Amygdala (tissue), 56 donors: Measurements from ENCODE around the gene SEC14L1.

Experiments
- DNase-seq, 56 donors: peaks; one replicate each; lab custom pipeline; 2025; lab: John Stamatoyannopoulos, UW

SEC14L1 gene

GRCh38 chr17:77115510-77115909 is 25.3 kb upstream of the SEC14L1 start:
- peak in 2 of 56 donors; percentile 23 to 26 for DNase-seq

- DNase-seq, result no peak
Observed at GRCh38 chr17:77115947-77116346, 24.8 kb upstream of the SEC14L1 start.

DNA sequence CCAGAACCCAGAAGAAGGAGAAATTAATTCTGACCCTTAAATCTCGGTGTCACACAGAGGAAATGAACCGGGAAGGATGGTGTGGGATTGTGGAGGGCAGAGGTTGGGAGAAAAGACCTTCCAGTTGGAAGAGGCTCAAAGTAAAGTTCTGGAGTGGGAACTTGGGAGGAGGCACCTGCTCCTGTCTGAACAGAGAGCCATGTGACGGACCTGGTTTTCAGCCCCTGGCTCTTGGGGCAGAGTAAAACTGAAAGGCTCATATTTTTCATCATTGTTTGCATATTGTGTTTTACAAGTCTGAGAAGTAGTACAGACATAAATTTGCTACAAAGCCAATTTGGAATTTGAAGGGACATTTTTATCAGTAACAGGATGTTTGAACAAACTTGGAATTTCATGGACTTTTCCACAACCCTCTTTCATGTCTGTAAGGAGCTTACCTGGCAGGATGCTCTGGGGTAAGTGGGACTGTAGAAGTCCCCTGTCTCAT is 24.4 kb upstream of the SEC14L1 start:
- DNase-seq, result no peak

DNA sequence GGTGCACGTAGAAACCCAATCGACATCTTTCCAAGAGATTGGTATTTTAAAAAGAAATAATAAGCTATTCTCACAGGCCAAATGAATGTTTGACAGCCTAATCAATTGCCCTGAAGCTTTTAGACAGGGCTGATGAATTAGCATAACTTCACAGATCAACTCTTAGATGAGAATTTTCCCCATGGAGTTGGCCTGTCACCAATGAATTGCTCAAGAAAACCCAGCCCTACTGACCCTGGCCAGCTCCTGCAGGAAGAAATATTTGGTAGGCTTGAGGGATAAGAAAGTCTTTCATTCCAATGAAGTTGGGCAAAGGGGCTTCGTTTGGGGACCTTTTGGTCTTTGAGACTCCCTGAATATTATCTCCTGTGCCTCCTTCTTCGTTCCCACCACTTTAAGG is 23.4 kb upstream of the SEC14L1 start:
- DNase-seq, result no peak

- DNase-seq, result no peak
Observed at GRCh38 chr17:77118251-77118928, 22.4 kb upstream of the SEC14L1 start.

- no peak for DNase-seq
Observed at GRCh38 chr17:77119668-77120301, 21.0 kb upstream of the SEC14L1 start.

DNA sequence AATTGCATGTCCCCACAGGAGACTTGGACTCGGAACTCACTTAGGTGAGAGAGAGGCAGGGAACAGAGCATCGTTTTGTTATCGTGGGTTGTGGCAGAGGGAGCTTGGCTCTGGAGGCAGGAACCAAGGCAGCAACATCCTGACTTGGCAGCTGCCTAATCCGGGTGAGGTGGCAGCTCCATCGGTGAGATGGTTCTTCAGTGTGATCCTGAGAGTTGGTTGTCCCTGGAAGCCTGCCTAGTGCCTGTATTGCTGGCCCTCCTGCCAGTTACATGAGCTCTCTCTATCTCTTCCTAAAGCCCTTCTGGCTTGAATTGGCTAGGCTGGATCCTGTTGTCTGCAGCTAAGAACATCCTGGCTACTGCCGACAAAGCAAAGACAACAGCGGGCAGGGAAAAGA is 19.9 kb upstream of the SEC14L1 start:
- DNase-seq, result peak in 1 of 56 donors; percentile 6

- peak in 1 of 56 donors; percentile 23 for DNase-seq
Observed at GRCh38 chr17:77124192-77124889, 16.4 kb upstream of the SEC14L1 start.

DNA sequence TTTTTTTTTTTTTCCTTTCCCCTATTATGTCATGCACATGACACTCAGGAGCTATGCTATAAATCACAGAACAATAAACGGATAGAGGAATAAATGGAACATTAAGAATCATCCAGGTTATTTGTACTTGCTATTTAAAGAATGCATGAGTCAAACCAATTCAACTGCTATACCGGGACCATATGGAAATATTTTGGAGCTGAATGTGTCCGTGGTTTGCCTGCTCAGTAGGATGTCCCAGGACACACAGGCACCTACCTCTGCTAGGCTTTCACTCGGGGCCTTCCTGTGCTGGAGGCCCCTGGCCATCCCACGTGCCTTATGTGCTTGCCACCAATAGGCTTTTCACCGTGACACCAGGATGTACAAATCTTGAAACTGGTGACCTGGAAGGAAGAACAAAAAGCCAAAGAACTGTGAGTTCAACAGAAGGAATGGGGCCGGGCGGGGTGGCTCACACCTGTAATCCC is 15.3 kb upstream of the SEC14L1 start:
- DNase-seq, result no peak

- peak in 1 of 56 donors; percentile 34 for DNase-seq
Observed at GRCh38 chr17:77126519-77126918, 14.2 kb upstream of the SEC14L1 start.

DNA sequence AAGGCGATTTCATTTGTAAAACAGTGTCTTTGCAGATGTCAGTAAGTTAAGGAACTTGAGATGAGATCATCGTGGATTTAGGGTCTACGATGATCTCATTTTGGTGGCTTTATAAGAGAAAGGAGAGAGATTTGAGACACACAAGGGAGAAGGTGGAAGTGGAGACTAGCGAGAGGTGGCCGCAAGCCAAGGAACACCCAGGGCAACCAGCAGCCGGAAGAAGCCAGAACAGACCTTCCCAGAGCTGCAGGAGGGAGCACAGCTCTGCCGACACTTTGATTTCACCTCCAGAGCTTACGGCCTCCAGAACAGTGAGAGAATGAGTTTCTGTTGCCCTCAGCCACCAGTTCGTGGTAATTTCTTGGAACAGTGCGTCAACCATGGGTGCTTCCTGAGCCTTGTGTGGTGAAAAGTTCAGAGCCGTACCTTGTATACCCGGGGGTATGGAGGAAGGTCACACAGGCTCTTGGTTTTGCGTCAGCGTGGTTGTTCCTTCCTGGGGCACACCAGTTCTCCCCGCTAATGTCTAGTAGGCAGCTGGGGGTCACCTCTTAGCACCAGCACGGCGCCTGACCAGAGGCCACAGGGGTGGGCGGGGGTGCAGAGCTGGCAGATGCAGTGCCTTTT is 12.9 kb upstream of the SEC14L1 start:
- peak in 11 of 56 donors; percentile 13 to 51 (median 29) for DNase-seq

DNA sequence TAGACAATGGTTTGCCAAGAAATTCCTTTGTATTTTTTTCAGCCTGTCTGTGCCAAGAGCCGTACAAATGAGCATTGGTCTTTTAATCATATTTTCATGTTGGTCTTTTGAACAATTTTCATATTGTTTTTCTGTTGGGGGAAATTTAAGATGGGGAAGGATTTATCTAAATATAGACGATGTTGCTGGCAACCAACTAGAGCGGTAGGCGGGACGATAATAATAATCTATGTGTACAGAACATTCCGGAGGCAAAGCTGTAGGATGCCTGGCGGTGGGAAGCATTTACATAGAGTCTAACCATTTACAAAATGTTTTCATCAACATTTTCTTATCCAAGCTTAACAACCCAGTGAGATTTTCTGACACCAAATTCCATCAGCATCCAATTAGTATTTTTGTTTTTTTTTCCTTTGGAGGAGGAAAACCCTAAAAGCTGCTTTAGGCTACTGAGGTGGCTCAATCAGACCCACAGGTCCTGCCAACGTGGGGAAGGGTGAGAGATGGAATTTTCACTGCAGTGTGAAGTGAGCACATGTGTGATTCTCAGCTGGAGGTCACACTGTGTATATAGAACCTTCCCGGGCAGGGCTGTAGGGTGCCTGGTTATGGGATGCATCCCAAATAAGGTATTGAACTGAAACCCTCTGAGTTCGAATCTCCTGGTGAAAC is 11.7 kb upstream of the SEC14L1 start:
- DNase-seq, result peak in 8 of 56 donors; percentile 21 to 53 (median 36)

GRCh38 chr17:77129568-77130301 is 11.0 kb upstream of the SEC14L1 start:
- DNase-seq, result peak in 6 of 56 donors; percentile 20 to 43 (median 28)

DNA sequence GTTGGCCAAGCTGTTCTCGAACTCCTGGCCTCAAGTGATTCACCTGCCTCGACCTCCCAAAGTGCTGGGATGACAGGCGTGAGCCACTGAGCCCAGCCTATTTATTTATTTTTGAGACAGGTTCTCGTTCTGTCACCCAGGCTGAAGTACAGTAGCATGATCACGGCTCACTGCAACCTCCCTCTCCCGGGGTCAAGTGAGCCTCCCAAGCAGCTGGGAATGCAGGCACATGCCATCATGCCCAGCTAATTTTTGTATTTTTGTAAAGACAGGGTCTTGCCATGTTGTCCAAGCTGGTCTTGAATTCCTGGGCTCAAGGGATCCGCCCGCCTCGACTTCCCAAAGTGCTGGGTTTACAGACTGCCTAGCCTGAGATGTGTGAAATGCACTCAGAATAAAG is 10.2 kb upstream of the SEC14L1 start:
- no peak for DNase-seq

DNA sequence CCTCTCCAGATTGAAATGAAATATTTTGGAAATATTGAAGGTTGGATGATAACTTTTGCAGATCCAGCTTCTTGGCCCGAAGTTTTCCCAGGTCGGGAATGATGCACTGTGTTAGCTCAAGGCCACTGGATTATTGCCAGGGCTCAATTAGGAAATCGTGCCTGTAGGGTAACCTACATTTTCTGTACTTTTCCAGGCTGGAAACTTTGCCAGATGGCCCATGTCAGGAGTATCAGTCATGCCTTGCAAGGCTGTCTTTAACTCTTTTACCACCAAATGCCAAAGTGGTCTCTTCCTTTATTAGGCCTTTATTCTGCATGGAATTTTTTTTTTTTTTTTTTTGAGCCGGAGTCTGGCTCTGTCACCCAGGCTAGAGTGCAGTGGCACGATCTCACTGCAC is 8.9 kb upstream of the SEC14L1 start:
- DNase-seq, result no peak

DNA sequence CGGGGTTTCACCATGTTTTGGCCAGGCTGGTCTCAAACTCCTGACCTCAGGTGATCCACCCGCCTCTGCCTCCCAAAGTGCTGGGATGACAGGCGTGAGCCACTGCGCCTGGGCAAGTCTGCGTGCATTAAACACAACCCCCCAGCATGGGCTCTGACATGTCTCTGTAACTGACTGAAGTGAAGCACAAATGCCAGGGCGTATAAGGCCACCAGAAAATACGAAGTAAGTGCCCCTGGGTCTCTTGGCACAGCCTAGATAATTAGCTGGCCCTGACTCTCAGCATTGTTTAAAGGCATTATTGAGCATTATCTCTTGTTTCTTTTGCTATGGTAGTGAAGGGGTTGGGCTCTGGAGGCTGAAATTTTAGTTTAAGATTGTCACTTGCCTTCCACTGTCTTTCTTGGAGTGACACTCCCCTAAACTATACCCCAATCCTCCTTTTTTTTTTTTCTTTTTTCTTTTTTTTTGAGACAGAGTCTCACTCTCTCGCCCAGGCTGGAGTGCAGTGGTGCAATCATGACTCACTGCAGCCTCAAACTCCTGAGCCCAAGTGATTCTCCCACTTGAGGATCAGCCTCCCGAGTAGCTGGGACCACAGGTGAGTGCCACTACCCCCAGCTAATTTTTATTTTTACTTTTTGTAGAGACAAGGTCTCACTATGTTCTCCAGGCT is 8.2 kb upstream of the SEC14L1 start:
- DNase-seq, result no peak

GRCh38 chr17:77133087-77133638 is 7.6 kb upstream of the SEC14L1 start:
- DNase-seq, result no peak

GRCh38 chr17:77136420-77136767 is 4.4 kb upstream of the SEC14L1 start:
- no peak for DNase-seq

DNA sequence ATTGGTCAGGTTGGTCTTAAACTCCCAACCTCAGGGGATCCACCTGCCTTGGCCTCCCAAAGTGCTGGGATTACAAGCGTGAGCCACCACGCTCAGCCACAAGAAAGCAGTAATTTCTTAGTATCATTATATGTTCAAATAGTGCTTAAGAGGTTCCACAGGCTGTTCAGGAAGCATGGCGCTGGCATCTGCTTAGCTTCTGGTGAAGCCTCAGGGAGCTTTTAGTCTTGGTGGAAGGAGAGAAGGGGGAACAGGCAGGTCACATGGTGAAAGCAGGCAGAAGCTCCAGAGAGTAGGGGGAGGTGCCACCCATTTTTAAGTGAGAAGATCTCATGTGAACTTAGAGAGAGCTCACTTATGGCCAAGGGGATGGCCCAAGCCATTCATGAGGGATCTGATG is 3.7 kb upstream of the SEC14L1 start:
- DNase-seq, result no peak
